NCI-H1092 (cell line): Measurements from ENCODE around the gene REC114.
"Not testable (repeated sequence)": the region's sequence is repeated elsewhere in the genome, so short reads cannot be mapped to it uniquely, and the experiment has no call there.

ENCODE experiments used
- DNase-seq: peaks from one replicate; lab custom pipeline; 2025; lab: John Stamatoyannopoulos, UW

Gene REC114

DNA sequence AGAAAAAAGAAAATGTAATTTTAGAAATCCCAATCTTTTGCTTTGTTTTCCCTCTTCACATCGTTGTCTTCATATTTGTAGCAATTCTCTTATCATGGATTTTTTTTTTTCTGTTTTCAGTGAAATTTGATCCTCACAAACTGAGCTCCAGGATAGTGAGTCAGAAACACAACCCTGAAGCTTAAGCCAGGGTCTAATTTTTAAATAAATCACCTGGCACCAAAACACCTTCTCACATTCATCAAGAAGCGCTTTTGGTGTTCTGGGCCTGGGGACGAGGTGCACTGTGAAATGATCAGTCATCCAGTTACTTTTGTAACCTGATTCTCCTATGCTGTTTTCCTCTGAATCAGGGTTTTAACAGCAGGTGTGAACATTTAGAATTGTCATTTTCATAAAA is 87.7 kb downstream of the REC114 start:
- no peak for DNase-seq

DNA sequence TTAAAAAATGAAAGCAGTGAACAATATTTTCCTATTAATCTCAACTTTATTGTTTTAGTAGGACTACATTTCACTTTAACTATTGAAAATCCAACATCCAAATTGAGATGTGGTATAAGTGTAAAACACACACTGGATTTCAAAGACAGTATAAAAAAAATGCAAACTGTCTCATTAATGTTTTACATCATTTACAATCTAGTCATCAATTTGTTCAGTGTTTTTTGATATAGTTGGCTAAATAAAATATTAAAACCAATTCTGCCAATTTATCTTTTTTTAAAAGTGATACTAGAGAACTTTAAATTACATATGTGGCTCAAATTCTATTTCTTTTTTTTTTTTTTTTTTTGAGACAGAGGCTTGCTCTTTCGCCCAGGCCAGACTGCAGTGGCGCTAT is 95.2 kb downstream of the REC114 start:
- no peak for DNase-seq

DNA sequence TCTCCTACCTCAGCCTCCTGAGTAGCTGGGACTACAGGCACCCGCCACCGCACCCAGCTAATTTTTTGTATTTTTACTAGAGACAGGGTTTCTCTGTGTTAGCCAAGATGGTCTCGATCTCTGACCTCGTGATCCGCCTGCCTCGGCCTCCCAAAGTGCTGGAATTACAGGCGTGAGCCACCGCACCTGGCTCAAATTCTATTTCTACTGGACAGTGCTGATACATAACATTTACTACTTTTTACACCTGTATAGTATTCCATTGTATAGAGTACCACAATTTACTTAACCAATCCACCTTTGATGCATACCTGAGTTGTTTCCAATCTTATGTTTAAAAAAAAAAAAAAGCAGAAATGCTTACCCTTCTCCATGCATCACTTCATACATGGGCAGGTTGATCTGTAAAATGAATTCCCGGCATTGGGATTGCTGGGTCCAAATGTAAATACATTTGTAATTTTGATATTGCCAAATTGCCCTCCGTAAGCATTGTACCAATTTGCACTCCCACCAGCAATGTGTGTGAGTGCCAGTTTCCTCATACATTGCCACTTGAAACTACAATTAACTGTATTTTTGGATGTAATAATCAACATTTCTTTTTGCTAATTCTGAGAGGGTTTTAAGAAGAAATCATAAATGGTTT is 95.7 kb downstream of the REC114 start:
- no peak for DNase-seq

DNA sequence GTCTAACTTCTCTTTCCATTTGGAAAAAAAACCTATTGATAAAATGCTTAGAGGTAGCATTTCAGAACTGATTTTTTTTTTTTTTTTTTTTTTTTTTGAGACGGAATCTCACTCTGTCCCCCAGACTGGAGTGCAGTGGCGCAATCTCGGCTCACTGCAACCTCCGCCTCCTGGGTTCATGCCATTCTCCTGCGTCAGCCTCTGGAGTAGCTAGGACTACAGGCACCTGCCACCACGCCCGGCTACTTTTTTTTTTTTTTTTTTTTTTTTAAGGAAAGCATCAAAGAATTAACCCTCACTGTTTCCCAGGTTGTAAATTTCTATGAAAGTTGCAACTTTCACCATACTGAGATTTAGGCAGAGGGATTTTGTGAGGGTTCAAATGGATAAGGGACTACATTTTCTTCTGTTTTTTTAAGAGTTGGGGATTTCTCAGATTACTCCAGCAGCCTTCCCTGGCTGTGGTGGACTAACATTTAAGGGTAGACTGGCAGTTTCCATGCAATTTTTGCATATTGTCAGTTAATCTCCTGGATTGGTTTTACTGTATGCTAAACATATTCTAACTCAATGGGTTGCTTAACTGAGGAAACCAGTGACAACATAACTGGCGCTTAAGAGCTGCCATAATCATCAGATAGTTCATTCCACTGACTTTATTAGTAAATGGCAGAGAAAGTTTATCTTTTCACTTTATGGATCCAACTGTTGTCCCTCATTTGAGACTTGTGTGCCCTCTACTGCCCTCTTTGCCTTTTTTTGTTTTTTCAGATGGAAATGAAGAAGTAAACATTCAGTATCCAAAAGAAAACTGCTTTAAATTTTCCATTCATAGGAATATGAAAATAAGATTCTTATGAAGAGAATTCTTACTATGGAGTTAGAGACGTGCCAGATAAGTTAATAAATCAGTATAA is 96.5 kb downstream of the REC114 start:
- DNase-seq: no peak

DNA sequence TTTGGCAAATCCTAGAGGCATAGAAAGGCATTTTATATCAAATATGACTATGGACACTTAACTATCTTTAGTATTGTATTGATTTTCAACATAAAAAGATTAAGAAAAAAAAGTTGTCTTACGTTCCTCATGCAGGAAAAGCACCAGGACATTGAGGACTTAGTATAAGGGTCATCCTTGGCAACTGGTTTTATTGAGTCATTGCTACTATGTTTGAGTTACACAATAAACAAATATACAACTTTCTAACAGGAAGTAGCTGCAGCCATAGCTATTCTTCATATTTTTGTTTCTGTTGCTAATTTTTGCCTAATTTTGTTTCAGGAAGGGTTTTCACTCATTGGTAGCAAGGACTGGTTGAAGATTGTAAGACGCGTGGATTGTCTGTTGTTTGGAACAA is 97.2 kb downstream of the REC114 start:
- DNase-seq: no peak

DNA sequence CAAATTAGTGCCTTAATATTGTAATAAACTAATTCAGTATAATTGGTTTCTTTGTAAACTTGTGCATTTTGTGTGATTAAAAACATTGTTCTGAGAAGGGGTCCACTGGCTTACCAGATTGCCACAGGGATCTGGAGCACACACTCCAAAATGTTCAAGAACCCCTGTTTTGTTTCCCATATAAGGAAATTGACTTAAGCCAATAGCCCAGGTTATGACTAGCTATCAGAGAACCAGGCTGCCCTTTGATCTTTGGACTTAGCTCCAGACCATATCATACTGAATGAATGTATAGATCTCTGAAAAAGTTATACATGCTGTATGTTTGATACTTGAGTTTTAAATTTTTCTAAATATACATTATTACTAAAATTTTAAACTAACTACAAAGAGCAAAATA is 98.5 kb downstream of the REC114 start:
- no peak for DNase-seq

DNA sequence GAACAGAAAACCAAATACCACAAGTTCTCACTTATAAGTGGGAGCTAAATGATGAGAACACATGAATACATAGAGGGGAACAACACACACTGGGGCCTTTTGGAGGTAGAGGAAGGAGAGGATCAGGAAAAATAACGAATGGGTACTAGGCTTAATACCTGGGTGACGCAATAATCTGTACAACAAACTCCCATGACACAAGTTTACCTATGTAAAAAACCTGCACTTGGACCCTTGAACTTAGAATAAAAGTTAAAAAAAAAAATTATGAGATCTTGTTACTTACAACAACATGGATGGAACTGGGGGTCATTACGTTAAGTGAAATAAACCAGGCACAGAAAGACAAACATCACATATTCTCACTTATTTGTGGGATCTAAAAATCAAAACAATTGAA is 106.0 kb downstream of the REC114 start:
- not testable (repeated sequence) for DNase-seq

DNA sequence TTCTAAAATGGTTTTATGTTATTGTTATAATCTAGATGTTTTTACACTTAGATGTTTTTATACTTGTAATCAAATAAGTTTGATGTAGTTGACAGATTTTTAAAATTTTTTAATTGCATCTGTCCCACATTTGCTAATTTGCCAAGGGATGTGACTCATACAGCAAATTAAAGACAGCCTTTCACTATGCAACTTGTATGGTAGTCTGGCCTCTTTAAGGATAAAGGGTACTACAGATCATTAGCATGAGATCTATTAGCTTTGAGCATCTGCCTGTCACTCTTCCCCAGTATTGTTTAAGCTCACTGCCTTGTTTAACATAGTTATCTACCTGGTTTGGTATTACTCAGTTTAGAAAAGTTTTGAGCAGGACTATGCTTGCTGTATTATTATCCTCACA is 107.2 kb downstream of the REC114 start:
- DNase-seq: no peak

DNA sequence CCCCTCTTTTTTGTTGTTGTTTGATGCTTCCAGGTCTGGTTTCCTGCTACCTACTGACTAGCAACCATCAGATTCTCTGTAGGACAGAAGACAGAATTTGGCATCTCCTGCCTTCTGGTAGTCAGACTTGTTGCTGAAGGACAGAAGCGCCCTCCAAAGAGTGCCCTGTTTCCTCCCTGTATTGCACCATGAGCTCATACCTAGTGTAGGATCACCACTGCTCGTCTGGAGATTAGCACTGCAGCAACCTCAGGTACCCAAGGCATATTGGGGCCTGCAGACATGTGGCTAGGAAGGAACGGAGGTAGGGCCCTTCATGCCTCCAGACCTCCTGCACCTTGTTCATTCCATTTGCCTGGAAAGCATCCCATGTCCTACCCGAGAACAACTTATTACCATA is 112.1 kb downstream of the REC114 start:
- no peak for DNase-seq

DNA sequence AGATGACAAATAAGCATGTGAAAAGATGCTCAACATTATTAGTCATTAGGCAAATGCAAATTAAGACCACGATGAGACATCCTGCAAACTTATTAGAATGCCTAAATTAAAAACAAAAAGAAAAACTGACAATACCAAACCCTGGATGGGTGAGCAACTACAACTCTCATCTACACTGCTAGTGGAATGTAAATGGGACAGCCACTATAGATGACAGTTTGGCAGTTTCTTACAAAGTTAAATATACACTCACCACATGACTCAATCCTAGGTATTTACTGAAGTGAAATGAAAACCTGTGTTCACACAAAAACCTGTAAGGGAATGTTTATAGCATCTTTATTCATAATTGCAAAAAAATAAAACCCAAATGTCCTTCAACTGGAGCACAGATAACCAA is 115.6 kb downstream of the REC114 start:
- DNase-seq: no peak

DNA sequence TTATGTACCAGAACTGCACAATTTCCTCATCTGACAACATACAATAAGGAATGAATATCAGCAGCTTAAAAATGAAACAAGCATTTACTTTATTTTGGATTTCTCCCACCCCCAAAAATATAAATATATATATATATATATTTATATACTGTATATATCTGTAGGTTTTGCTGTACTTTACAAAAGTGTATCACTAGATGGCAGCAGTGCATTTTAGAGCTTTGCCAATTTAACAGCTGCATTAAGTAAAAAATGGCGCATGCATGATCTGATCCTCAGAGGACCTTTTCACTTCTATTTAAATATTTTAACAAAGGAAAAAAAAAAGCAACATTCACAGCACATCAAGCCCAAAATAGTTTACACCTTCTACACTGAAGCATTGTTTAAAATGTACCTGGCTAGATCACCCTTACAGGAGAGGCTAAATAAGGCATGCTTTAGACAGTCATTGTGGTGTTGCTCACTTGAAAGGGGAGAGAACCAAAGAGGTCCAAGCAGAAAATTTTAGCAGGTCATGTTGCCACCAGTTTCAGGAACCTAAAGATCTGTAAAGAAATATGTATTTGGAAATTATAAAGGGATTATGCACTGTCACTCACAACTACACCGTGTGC is 117.6 kb downstream of the REC114 start:
- DNase-seq: peak; percentile 27

DNA sequence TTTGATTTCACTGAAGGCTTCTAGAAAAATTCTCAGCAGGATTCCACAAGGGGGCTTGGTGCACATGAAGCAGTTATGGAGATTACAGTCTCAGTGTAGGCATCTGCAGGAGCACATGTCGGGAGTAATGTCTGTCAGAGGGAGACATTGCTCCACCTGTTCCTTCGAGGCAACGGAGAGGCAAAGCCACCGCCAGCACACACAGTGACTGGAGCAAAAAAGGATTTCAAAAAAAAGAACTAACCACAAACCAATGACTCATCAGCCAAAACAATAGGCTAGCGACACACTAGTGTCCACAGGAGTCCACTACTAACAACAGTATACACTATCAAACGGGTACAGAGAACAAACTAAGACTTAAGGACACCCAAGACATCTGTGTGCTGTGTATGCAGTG is 121.3 kb downstream of the REC114 start:
- DNase-seq: no peak

DNA sequence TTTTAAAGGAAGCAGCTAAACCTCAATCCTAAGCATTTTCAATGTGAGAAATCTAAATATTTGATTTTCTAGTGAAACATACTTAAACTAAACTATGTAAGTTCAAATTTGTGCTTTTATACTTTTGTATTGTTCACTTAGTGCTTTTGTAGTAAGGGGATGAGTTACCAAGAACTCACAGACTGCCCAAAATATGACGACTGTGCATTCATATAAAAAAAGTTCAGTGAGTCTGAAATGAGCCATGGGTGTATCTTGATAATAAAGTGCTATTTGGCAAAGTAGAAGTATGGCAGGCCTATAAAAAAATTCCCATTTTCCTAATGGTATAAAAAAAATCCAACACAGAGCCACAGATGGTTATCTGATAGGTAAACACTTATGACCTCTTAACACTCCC is 124.1 kb downstream of the REC114 start:
- DNase-seq: no peak

DNA sequence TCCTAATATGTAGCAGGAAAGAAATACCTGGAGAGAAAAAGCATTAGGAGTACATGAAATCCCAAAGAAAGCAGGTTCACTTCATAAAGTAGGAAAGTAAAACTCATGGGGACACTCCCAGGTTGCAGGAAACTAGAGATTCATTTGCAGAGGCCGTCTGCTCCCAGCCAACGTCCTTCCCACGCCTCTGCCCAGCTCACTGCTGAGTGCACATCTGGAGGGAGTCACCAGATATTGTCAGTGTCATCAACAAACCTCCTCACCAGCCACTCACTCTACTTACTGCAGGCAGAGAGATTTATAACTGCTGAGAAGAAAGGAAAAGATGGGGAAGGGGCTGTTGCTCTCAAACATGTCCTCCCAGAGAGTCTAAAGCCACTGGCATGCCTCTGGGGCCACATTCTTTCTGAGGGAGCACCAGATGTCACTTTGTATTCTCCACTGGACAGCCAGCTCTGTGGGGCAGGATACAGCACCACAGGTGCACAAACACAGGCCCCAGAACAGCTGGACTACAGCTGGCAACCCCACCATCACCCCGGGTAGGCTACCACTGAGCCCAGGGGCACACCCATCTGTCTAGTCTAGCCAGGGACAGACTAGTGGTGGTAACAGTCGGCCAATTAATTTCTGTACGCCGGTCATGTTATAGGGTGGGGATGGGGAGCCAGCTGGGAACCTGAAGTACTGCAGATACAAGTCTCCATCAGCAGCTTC is 125.8 kb downstream of the REC114 start:
- DNase-seq: no peak

DNA sequence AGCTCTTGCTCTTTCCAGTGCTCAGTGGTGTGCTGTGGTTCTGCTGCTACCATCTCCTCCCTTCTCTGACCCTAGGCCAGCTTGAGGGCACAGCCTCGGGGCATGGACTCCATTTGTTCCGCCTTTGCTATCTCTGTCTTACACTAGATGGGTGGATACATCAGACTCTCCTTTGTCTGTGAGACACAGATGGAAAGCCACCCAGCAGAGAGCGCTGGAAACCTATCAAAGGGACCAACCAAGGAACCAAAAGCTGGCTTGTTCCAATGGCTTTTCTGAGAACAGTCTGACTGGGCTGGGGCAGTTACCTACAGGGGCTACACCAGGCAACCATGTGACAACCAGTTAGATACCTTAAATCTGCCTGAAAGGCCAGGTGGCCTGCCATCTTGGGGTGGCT is 126.4 kb downstream of the REC114 start:
- DNase-seq: no peak

DNA sequence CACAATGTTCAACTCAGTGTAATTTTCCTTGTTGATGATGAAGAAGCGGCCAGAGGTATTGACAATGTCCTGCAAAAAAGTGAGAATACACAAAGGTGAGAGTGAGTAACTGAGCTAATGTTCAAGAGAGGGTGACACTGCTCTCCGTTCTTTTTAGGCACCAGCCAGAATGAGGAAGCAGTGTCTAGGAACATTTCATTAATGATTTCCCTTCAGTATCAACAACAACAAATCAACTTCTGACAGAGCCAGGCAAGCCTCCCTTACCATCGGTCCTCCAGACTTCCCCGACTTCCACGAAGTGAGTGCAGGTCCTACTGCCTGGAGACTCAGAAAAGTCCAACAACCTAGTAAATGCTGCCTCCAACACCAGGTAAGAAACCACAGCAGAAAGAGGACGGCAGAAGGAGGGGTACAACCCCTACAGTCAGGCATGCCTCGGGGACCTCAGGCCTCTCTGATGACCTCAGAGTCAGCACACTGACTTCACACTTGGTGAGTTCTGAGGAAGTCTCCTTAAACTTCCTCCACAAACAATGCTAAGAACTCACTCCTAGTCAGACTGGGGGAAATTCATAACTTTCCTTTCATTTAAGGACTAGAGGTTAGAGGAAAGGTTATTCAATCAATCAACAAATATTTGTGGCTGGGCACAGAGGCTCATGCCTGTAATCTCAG is 127.5 kb downstream of the REC114 start:
- DNase-seq: no peak

DNA sequence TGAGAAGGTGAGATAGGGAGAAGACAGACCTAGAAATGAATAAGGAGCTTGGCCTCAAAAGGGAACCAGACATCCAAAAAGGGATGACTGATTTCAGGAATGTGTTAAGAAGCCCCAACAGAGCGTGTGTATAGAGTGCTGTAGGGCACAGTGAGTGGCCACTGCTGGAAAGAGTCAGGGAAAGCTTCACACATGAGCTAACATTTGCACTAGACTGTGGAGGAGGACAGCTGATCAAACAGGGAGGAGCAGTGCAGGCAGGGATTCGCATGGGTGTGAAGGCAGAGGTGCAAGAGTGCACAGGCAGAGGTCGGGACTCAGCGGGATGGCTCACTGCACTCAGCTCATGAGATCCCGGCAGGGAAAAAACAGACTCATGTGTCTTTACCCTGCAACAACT is 128.4 kb downstream of the REC114 start:
- peak; percentile 6 for DNase-seq

DNA sequence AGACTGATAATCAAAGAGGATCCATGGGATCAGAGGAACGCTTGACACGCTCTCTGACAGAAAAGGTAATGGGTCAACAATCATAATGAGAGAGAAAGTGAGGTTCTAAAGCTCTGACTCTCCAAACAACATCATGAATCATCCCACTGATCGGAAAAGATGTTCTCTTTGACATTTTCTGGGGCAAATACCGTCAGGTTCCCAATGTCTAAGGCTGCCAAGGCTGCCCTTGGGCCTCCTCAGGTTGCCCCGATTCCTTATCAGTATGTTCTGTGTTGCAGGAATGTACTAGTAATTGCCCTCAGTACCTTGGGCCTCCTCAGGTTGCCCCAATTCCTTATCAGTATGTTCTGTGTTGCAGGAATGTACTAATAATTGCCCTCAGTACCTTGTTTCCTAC is 129.3 kb downstream of the REC114 start:
- no peak for DNase-seq

DNA sequence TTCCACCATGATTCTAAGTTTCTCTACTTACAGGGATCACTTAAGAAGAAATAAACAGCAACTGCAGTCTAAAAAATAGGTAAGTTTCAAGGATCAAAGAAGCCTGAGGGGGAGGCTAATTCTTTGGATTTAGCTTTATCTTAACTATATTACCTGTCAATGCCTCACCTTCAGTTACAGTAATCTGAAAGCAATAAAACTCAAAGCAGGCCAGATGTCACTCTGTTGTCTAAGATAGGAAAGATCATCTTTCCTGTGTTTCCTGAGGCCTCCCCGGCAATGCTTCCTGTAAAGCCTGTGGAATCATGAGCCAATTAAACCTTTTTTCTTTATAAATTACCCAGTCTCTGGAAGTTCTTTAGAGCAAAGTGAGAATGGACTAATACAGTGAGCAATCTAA is 130.1 kb downstream of the REC114 start:
- no peak for DNase-seq

DNA sequence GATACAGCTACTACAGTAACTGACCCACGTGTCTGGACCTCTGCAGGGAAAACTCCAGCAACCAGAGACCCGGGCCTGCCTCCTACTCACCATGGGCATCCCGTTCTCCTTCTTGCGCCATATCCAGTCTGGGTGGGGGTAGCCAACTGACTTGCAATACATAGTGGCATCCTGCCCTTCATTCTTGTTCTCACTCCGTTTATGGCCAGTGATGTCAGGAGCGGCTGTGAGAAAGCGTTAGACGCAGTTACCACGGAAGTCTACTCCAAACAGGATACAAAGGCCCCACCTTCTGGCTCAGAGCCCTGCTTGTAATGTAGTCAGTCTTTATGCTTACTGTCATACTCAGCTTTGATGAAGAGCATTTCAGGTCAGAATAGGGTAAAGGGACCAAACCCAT is 130.6 kb downstream of the REC114 start:
- no peak for DNase-seq

DNA sequence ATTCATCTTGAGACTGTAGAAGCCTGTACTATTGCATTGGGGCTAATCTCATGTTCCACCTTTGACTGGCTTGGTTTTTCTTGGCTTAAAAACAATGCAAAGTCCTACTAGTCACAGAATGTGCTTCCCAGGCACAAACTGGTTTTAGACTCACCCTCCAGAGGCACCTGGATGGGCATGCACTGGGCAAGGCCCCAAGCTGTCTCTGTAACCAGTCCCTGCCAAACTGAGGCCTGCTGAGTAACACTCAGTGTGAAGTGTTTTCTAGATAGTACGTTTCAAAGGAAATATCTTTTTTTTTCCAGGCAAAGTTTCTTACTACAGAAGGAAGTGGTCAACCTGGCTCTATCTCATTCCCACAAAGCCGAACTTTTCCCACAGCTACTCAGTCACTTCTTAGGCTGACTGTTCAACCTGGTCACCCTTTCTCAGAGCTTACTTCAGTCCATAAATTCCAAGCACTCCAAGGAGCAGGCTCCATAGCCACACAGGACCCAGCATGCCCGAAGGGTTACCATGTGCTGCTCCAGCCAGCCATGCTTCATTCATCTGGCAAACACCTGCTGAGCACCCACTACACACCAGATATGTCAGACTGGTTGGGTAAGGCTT is 132.8 kb downstream of the REC114 start:
- DNase-seq: no peak

DNA sequence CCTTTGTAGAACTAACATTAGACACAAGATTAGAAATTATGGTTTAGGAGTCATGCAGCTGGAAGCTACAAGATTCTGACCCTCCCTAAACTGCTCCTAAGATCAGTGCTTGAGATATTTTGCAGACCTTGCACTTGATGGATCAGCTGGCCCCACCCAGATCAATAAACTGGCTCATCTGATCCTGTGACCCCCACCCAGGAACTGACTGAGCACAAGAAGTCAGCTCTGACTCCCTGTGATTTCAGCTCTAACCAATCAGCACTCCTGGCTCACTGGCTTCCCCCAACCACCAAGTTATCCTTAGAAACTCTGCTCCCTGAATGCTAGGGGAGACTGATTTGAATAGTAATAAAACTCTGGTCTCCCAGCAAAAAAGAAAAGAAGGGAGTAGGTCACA is 134.6 kb downstream of the REC114 start:
- DNase-seq: not testable (repeated sequence)
